ENCODE data around the gene PRSS50.

Gene PRSS50

DNA sequence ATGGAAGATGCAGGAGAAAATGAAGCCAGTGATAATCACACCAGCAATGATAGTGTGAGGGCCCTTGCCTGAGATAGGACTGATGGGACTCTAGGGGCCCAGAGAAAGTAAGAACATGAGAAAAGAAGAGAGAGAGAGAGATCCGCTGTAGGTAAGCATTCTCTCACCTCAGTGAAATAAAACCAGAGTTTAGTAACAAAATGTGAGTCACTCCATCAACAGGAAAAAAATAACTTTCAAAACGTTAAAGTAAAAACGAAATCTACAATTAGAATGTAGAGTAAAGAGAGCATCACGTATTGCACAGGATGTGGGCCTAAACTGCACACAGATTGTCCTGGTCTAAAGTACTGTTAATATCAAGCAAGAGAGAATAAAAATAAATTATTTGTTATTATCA, 6.8 kb upstream of the PRSS50 start:
- TF ChIP-seq ESRRG (CRISPR knock-in tag; IDR thresholded peaks at IDR 0.05) (no peak), GLIS3 (CRISPR knock-in tag; IDR thresholded peaks at IDR 0.05) (no peak), ARNTL (CRISPR knock-in tag; IDR thresholded peaks at IDR 0.05; ENCODE audit: borderline replicate concordance, low read depth) (no peak), ZC3H10 (CRISPR knock-in tag; IDR thresholded peaks at IDR 0.05) (no peak), ZFP30 (CRISPR knock-in tag; IDR thresholded peaks at IDR 0.05) (no peak), SNAI2 (CRISPR knock-in tag; IDR thresholded peaks at IDR 0.05) (no peak), ZNF565 (CRISPR knock-in tag; conservative IDR thresholded peaks at IDR 0.05; ENCODE audit: low read depth) (no peak)
- TF ChIP-seq, protein P1, sequence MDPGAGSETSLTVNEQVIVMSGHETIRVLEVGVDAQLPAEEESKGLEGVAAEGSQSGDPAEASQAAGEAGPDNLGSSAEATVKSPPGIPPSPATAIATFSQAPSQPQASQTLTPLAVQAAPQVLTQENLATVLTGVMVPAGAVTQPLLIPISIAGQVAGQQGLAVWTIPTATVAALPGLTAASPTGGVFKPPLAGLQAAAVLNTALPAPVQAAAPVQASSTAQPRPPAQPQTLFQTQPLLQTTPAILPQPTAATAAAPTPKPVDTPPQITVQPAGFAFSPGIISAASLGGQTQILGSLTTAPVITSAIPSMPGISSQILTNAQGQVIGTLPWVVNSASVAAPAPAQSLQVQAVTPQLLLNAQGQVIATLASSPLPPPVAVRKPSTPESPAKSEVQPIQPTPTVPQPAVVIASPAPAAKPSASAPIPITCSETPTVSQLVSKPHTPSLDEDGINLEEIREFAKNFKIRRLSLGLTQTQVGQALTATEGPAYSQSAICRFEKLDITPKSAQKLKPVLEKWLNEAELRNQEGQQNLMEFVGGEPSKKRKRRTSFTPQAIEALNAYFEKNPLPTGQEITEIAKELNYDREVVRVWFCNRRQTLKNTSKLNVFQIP (CRISPR knock-in tag; IDR thresholded peaks at IDR 0.05; ENCODE audit: borderline replicate concordance, low read depth): no peak
- TF ChIP-seq, protein P2, sequence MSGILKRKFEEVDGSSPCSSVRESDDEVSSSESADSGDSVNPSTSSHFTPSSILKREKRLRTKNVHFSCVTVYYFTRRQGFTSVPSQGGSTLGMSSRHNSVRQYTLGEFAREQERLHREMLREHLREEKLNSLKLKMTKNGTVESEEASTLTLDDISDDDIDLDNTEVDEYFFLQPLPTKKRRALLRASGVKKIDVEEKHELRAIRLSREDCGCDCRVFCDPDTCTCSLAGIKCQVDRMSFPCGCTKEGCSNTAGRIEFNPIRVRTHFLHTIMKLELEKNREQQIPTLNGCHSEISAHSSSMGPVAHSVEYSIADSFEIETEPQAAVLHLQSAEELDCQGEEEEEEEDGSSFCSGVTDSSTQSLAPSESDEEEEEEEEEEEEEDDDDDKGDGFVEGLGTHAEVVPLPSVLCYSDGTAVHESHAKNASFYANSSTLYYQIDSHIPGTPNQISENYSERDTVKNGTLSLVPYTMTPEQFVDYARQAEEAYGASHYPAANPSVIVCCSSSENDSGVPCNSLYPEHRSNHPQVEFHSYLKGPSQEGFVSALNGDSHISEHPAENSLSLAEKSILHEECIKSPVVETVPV (CRISPR knock-in tag; IDR thresholded peaks at IDR 0.05): no peak
- TF ChIP-seq, protein P3, sequence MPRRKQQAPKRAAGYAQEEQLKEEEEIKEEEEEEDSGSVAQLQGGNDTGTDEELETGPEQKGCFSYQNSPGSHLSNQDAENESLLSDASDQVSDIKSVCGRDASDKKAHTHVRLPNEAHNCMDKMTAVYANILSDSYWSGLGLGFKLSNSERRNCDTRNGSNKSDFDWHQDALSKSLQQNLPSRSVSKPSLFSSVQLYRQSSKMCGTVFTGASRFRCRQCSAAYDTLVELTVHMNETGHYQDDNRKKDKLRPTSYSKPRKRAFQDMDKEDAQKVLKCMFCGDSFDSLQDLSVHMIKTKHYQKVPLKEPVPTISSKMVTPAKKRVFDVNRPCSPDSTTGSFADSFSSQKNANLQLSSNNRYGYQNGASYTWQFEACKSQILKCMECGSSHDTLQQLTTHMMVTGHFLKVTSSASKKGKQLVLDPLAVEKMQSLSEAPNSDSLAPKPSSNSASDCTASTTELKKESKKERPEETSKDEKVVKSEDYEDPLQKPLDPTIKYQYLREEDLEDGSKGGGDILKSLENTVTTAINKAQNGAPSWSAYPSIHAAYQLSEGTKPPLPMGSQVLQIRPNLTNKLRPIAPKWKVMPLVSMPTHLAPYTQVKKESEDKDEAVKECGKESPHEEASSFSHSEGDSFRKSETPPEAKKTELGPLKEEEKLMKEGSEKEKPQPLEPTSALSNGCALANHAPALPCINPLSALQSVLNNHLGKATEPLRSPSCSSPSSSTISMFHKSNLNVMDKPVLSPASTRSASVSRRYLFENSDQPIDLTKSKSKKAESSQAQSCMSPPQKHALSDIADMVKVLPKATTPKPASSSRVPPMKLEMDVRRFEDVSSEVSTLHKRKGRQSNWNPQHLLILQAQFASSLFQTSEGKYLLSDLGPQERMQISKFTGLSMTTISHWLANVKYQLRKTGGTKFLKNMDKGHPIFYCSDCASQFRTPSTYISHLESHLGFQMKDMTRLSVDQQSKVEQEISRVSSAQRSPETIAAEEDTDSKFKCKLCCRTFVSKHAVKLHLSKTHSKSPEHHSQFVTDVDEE (CRISPR knock-in tag; IDR thresholded peaks at IDR 0.05): no peak

DNA sequence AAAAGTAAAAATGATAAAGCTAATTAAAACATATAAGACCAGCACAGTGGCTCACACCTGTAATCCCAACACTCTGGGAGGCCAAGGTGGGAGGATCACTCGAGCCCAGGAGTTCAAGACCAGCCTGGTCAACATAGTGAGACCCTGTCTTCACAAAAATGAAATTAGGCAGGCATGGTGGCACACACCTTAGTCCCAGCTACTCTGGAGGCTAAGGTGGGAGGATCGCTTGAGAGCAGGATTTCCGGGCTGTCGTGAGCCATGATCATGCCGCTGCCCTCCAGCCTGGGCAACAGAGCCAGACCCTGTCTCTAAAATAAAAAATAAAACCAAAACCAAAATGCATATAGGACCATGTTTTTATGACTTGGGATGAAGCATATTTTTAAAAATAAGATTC, 4.8 kb upstream of the PRSS50 start:
- TF ChIP-seq RARB (CRISPR knock-in tag; IDR thresholded peaks at IDR 0.05): no peak
- no peak for TF ChIP-seq SNAI2 (CRISPR knock-in tag; IDR thresholded peaks at IDR 0.05)
- no peak for TF ChIP-seq ZNF70 (CRISPR knock-in tag; IDR thresholded peaks at IDR 0.05)
- no peak for TF ChIP-seq ARNTL (CRISPR knock-in tag; IDR thresholded peaks at IDR 0.05; ENCODE audit: borderline replicate concordance, low read depth)
- TF ChIP-seq, protein P4, sequence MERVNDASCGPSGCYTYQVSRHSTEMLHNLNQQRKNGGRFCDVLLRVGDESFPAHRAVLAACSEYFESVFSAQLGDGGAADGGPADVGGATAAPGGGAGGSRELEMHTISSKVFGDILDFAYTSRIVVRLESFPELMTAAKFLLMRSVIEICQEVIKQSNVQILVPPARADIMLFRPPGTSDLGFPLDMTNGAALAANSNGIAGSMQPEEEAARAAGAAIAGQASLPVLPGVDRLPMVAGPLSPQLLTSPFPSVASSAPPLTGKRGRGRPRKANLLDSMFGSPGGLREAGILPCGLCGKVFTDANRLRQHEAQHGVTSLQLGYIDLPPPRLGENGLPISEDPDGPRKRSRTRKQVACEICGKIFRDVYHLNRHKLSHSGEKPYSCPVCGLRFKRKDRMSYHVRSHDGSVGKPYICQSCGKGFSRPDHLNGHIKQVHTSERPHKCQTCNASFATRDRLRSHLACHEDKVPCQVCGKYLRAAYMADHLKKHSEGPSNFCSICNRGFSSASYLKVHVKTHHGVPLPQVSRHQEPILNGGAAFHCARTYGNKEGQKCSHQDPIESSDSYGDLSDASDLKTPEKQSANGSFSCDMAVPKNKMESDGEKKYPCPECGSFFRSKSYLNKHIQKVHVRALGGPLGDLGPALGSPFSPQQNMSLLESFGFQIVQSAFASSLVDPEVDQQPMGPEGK (CRISPR knock-in tag; IDR thresholded peaks at IDR 0.05; ENCODE audit: borderline replicate concordance): no peak
- no peak for TF ChIP-seq ZFP3 (CRISPR knock-in tag; IDR thresholded peaks at IDR 0.05)
- TF ChIP-seq ZNF8 (CRISPR knock-in tag; IDR thresholded peaks at IDR 0.05): no peak
- no peak for TF ChIP-seq ZC3H10 (CRISPR knock-in tag; IDR thresholded peaks at IDR 0.05)
- no peak for TF ChIP-seq ISL1 (CRISPR knock-in tag; IDR thresholded peaks at IDR 0.05)
- TF ChIP-seq ZFP30 (CRISPR knock-in tag; IDR thresholded peaks at IDR 0.05): no peak
- TF ChIP-seq, protein P2 (CRISPR knock-in tag; IDR thresholded peaks at IDR 0.05): no peak
- TF ChIP-seq, protein P3 (CRISPR knock-in tag; IDR thresholded peaks at IDR 0.05): no peak
- TF ChIP-seq, protein P1 (CRISPR knock-in tag; IDR thresholded peaks at IDR 0.05; ENCODE audit: borderline replicate concordance, low read depth): no peak
- no peak for ATAC-seq

More for the DNA sequence above, 6.8 kb upstream of the PRSS50 start:
- no peak for ATAC-seq
